Measurements from ENCODE around the gene TGFBI. TPM values are rescaled to one million over a fixed set of nuclear protein-coding genes. Genes with fewer than 3 reads are reported as not detected.
A peak's percentile ranks its signal among the peaks of the same experiment; 100 is the strongest.

TGFBI gene
- total and polyA plus RNA-seq, 9 of the 15 experiments (the other 6 are each of a cell fraction or from before 2014, with no cell fraction given) = 0.05 to 0.62 (median 0.08) TPM; not detected in 6

DNA sequence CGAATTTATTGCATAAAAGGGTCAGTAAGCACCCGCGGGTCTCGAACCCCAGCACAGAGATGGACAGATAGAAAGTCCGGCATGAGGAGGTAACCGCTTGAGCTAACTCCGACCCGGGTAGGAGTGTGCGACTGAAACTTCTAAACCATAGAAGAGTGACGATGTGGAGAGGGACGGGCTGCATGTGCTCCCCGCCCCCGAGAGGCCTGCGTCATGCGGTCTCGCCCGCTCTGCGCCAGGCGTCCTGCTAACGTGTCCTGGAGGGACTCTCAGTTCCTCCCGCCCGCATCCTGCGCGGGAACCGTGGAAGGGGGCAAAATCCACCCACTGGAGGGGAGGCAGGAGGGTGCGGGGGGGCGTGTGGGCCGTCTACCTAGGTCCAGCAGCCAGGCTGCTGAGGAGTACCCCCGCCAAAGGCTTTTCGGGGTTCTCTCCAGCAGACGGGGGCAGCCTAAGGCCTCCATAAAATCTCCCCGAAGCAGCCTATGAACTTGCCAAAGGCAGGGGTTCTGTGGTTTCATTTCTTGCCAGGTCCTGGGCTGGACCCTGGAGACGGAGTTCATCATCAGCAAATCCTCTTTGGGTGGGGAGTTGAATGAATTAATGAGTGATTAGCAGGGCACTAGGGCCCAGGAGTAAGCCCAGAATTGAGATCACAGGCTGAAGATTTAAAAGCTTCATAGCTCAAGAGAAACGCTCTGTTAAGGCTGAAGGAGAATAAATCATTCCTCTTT lies 51.9 kb downstream of the TGFBI start (continued):
- TF ChIP-seq, protein P1, sequence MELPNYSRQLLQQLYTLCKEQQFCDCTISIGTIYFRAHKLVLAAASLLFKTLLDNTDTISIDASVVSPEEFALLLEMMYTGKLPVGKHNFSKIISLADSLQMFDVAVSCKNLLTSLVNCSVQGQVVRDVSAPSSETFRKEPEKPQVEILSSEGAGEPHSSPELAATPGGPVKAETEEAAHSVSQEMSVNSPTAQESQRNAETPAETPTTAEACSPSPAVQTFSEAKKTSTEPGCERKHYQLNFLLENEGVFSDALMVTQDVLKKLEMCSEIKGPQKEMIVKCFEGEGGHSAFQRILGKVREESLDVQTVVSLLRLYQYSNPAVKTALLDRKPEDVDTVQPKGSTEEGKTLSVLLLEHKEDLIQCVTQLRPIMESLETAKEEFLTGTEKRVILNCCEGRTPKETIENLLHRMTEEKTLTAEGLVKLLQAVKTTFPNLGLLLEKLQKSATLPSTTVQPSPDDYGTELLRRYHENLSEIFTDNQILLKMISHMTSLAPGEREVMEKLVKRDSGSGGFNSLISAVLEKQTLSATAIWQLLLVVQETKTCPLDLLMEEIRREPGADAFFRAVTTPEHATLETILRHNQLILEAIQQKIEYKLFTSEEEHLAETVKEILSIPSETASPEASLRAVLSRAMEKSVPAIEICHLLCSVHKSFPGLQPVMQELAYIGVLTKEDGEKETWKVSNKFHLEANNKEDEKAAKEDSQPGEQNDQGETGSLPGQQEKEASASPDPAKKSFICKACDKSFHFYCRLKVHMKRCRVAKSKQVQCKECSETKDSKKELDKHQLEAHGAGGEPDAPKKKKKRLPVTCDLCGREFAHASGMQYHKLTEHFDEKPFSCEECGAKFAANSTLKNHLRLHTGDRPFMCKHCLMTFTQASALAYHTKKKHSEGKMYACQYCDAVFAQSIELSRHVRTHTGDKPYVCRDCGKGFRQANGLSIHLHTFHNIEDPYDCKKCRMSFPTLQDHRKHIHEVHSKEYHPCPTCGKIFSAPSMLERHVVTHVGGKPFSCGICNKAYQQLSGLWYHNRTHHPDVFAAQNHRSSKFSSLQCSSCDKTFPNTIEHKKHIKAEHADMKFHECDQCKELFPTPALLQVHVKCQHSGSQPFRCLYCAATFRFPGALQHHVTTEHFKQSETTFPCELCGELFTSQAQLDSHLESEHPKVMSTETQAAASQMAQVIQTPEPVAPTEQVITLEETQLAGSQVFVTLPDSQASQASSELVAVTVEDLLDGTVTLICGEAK (IDR thresholded peaks at IDR 0.05) = peak; percentile 84
- TF ChIP-seq, protein P1 (CRISPR knock-in tag; IDR thresholded peaks at IDR 0.05) = no peak
- TF ChIP-seq MCM5 (IDR thresholded peaks at IDR 0.05; ENCODE audit: low read depth) (no peak), CBX5 (IDR thresholded peaks at IDR 0.05; ENCODE audit: borderline replicate concordance, low read depth) (no peak)
- TF ChIP-seq, protein P2, sequence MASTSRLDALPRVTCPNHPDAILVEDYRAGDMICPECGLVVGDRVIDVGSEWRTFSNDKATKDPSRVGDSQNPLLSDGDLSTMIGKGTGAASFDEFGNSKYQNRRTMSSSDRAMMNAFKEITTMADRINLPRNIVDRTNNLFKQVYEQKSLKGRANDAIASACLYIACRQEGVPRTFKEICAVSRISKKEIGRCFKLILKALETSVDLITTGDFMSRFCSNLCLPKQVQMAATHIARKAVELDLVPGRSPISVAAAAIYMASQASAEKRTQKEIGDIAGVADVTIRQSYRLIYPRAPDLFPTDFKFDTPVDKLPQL (IDR thresholded peaks at IDR 0.05; ENCODE audit: extremely low read depth, insufficient read length) = no peak
- TF ChIP-seq, protein P3, sequence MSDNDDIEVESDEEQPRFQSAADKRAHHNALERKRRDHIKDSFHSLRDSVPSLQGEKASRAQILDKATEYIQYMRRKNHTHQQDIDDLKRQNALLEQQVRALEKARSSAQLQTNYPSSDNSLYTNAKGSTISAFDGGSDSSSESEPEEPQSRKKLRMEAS (CRISPR knock-in tag; IDR thresholded peaks at IDR 0.05) = peak; percentile 96
